Hepatocyte (in vitro differentiated cells): ENCODE measurements around the gene KHDRBS1. TPM values are rescaled to one million over a fixed set of nuclear protein-coding genes. Genes with fewer than 3 reads are reported as not detected.
A peak's percentile ranks its signal among the peaks of the same experiment; 100 is the strongest.

Source experiments
- DNase-seq: peaks from one replicate; pipeline ENCODE4 v3.0.0-alpha.2; 2016; ENCODE audit warnings: low spot score
- H2AFZ ChIP-seq: fragments of 200-600 bp; sonication (generic); 2 replicates; pipeline ENCODE4 v1.6.0; 2016; ENCODE audit warnings: antibody characterized with exemption, mild to moderate bottlenecking
- H3K27ac ChIP-seq: fragments of 200-600 bp; sonication (generic); 2 replicates; pipeline ENCODE4 v1.5.1; 2016; ENCODE audit warnings: mild to moderate bottlenecking
- H3K27me3 ChIP-seq: fragments of 200-600 bp; sonication (generic); 2 replicates; pipeline ENCODE4 v1.6.1; 2016
- H3K36me3 ChIP-seq: fragments of 200-600 bp; sonication (generic); replicated peaks from 2 replicates; pipeline ENCODE4 v1.5.1; 2016; ENCODE audit warnings: low read depth; ENCODE audit not compliant: insufficient read depth
- H3K4me1 ChIP-seq: fragments of 200-600 bp; sonication (generic); 2 replicates; pipeline ENCODE4 v1.5.1; 2016; ENCODE audit warnings: mild to moderate bottlenecking, moderate library complexity; ENCODE audit not compliant: insufficient read depth
- H3K4me2 ChIP-seq: fragments of 200-600 bp; sonication (generic); 2 replicates; pipeline ENCODE4 v1.6.0; 2016
- H3K4me3 ChIP-seq: fragments of 200-600 bp; sonication (generic); 2 replicates; pipeline ENCODE4 v1.5.1; 2016; ENCODE audit warnings: mild to moderate bottlenecking
- H3K79me2 ChIP-seq: fragments of 200-600 bp; sonication (generic); 2 replicates; pipeline ENCODE4 v1.6.0; 2017; ENCODE audit warnings: mild to moderate bottlenecking
- H3K9me2 ChIP-seq: fragments of 200-600 bp; sonication (generic); replicated peaks from 2 replicates; pipeline ENCODE4 v1.6.0; 2017; ENCODE audit warnings: mild to moderate bottlenecking; ENCODE audit not compliant: insufficient read depth
- H3K9me3 ChIP-seq: fragments of 200-600 bp; sonication (generic); 2 replicates; pipeline ENCODE4 v1.5.1; 2016; ENCODE audit warnings: low read depth, mild to moderate bottlenecking
- H4K20me1 ChIP-seq: fragments of 200-600 bp; sonication (generic); 2 replicates; pipeline ENCODE4 v1.6.0; 2016; ENCODE audit warnings: mild to moderate bottlenecking; ENCODE audit not compliant: insufficient read depth, poor library complexity, severe bottlenecking
- CTCF ChIP-seq: fragments of 200-600 bp; sonication (generic); IDR thresholded peaks from 2 replicates; pipeline ENCODE4 v1.5.1; 2016; ENCODE audit warnings: antibody characterized with exemption, mild to moderate bottlenecking; ENCODE audit not compliant: poor library complexity
- EZH2 ChIP-seq: fragments of 200-600 bp; sonication (generic); IDR thresholded peaks from 2 replicates; pipeline ENCODE4 v1.6.1; 2016; ENCODE audit warnings: antibody characterized with exemption, mild to moderate bottlenecking, borderline replicate concordance
- EZH2phosphoT487 ChIP-seq: fragments of 200-600 bp; sonication (generic); IDR thresholded peaks from one replicate; pipeline ENCODE4 v1.6.1; 2018; ENCODE audit warnings: antibody characterized with exemption, mild to moderate bottlenecking, low read depth, moderate library complexity; ENCODE audit not compliant: unreplicated experiment, severe bottlenecking
- WGBS: methylation state at CpG from one replicate; pipeline ENCODE4 v1.1.6; 2016; ENCODE audit warnings: low lambda C conversion rate; ENCODE audit errors: missing lambda C conversion rate; 5-methylcytosine and 5-hydroxymethylcytosine counted together
- polyA plus RNA-seq: library from polyadenylated mRNA; unstranded; fragments of >200 nt; fragmentation: Nextera tagmentation; extraction: Ambion mirVana; gene quantifications from 2 replicates; pipeline ENCODE4 v1.2.1, GENCODE V29; 2016
- total RNA-seq: library from RNA; depleted of rRNA; stranded (reverse); fragments of >200 nt; gene quantifications from 2 replicates; pipeline ENCODE4 v1.2.3, GENCODE V29; 2014

The KHDRBS1 gene
- total and polyA plus RNA-seq, 2 experiments from 2014 or later = 81.9 to 98.7 TPM

GRCh38 chr1:32055416-32055815, 41.7 kb downstream of the KHDRBS1 start:
- TF ChIP-seq EZH2 = no peak
- no peak for TF ChIP-seq CTCF
- TF ChIP-seq EZH2phosphoT487 = no peak
- Histone ChIP-seq H3K9me2 (no peaks in the 10 kb centered on the region), H3K9me3 (no peaks in the 10 kb centered on the region), H3K27me3 (no peaks in the 10 kb centered on the region), H3K79me2 (peaks cover 28% of the 10 kb centered on the region), H3K4me2 (no peak overlapping the region), H4K20me1 (peaks cover 7% of the 10 kb centered on the region), H3K4me3 (no peak overlapping the region), H3K36me3 (peaks cover 7% of the 10 kb centered on the region), H3K27ac (no peak overlapping the region), H2AFZ (no peak overlapping the region), H3K4me1 (no peaks in the 10 kb centered on the region)
- DNase-seq = no peak
- 97% methylated on average over 5 of the region's 5 CpGs for WGBS

- peaks cover 7% of the 10 kb centered on the region for H3K36me3 ChIP-seq
Measured at GRCh38 chr1:32056598-32056997, 42.9 kb downstream of the KHDRBS1 start.

GRCh38 chr1:32060914-32061313, 47.2 kb downstream of the KHDRBS1 start:
- H3K27me3 ChIP-seq = no peaks in the 10 kb centered on the region
- DNase-seq = no peak
- TF ChIP-seq CTCF (no peak), EZH2 (no peak), EZH2phosphoT487 (no peak)
- H3K27ac ChIP-seq = peak overlapping the region; percentile 89
- no peaks in the 10 kb centered on the region for H4K20me1 ChIP-seq
- no peak overlapping the region for H2AFZ ChIP-seq
- H3K4me1 ChIP-seq = peaks cover 13% of the 10 kb centered on the region
- no peaks in the 10 kb centered on the region for H3K9me3 ChIP-seq
- peaks cover 12% of the 10 kb centered on the region for H3K79me2 ChIP-seq
- no peaks in the 10 kb centered on the region for H3K9me2 ChIP-seq
- no peak overlapping the region for H3K4me2 ChIP-seq
- peaks cover 7% of the 10 kb centered on the region for H3K36me3 ChIP-seq
- H3K4me3 ChIP-seq = no peak overlapping the region

More at GRCh38 chr1:32056598-32056997, 42.9 kb downstream of the KHDRBS1 start:
- WGBS = 100% methylated on average over 1 of the region's 1 CpG
- Histone ChIP-seq H3K9me3 (no peaks in the 10 kb centered on the region), H3K27ac (no peak overlapping the region), H3K9me2 (no peaks in the 10 kb centered on the region), H3K27me3 (no peaks in the 10 kb centered on the region), H3K4me3 (no peak overlapping the region), H4K20me1 (peaks cover 2% of the 10 kb centered on the region), H2AFZ (no peak overlapping the region), H3K4me1 (no peaks in the 10 kb centered on the region), H3K79me2 (peaks cover 21% of the 10 kb centered on the region), H3K4me2 (no peak overlapping the region)
- no peak for DNase-seq
- no peak for TF ChIP-seq EZH2
- no peak for TF ChIP-seq EZH2phosphoT487
- no peak for TF ChIP-seq CTCF

- peaks cover 13% of the 10 kb centered on the region for H3K4me1 ChIP-seq
- H3K79me2 ChIP-seq = no peaks in the 10 kb centered on the region
- peak overlapping the region; percentile 31 for H3K4me2 ChIP-seq
- H3K9me3 ChIP-seq = no peaks in the 10 kb centered on the region
- no peak for DNase-seq
- H3K9me2 ChIP-seq = no peaks in the 10 kb centered on the region
- peaks cover 4% of the 10 kb centered on the region for H3K36me3 ChIP-seq
- no peak overlapping the region for H3K4me3 ChIP-seq
- peak overlapping the region; percentile 89 for H3K27ac ChIP-seq
- 72% methylated on average over 4 of the region's 4 CpGs for WGBS
- H2AFZ ChIP-seq = no peak overlapping the region
- H4K20me1 ChIP-seq = no peaks in the 10 kb centered on the region
- no peak for TF ChIP-seq EZH2
- no peak for TF ChIP-seq EZH2phosphoT487
- no peak for TF ChIP-seq CTCF
- no peaks in the 10 kb centered on the region for H3K27me3 ChIP-seq
Measured at GRCh38 chr1:32062867-32063230, 49.2 kb downstream of the KHDRBS1 start.
